HG03039 (cell line): ENCODE measurements around the gene CAP2.
"Not testable (repeated sequence)": the region's sequence is repeated elsewhere in the genome, so short reads cannot be mapped to it uniquely, and the experiment has no call there.

Source experiments
- ATAC-seq: cut with Tn5 transposase; IDR thresholded peaks from one replicate; pipeline ENCODE4 v1.9.1; 2021; ENCODE audit warnings: mild to moderate bottlenecking, moderate library complexity; ENCODE audit not compliant: unreplicated experiment

CAP2 gene

GRCh38 chr6:17432356-17432755 lies 39.0 kb downstream of the CAP2 start:
- ATAC-seq = no peak

GRCh38 chr6:17439243-17439993 lies 46.0 kb downstream of the CAP2 start:
- no peak for ATAC-seq

GRCh38 chr6:17440811-17441210 lies 47.4 kb downstream of the CAP2 start:
- ATAC-seq = not testable (repeated sequence)

DNA sequence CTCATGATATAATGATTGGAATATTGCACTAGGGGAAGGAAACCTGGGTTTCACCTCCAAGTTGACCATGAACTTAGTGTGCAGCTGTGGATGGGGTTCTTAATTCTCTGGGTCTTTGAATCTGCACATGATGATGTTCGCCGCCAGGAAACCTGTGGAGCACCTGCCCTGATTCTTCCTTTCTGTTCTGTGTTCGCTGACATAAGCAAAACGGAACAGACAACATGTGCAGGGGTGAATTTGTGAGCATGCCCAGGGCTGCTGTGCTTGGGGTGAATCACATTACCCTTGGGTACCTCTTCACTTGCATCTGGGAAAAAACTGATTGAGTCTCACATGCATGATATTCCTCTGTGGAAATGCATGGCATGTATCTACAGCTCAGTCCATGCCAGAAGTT lies 48.8 kb downstream of the CAP2 start:
- ATAC-seq = no peak

DNA sequence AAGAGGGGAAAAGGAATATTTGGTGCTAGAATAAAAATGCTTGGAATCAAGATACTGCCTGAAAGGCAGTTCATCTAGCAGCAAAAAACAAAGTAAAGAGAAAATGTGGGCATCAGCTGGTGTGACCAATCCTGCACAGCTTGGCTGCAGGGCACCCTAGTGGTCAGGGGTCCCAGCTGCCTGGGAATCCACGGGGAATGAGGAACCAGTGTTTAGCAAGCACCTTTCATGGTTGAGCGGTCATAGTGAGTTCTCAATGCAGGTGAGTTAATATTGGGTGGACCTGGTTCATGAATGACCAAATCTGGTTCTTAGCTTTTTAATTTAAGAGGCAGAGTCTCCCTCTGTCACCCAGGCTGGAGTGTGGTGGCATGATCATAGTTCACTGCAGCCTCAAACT lies 53.3 kb downstream of the CAP2 start:
- ATAC-seq = no peak

DNA sequence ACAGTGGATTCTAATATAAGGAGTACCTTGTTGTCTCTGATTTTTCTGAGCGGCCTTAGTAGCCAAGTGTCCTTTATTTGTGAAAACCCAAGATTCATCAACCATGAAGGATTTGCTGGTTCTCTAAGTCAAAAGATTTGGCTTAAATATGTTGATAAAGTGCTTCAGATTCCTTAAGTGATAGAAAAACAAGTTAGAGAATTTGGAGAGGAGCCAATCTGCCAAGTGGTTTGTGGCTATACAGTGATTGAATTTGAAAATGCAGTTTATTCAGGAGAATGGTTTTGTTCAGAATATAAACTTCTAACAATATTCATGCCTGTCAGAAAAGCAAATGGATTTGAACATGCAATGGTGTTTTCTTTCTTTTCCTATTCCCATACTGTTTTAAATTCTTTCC lies 54.8 kb downstream of the CAP2 start:
- ATAC-seq = no peak

GRCh38 chr6:17450397-17450796 lies 57.0 kb downstream of the CAP2 start:
- no peak for ATAC-seq

DNA sequence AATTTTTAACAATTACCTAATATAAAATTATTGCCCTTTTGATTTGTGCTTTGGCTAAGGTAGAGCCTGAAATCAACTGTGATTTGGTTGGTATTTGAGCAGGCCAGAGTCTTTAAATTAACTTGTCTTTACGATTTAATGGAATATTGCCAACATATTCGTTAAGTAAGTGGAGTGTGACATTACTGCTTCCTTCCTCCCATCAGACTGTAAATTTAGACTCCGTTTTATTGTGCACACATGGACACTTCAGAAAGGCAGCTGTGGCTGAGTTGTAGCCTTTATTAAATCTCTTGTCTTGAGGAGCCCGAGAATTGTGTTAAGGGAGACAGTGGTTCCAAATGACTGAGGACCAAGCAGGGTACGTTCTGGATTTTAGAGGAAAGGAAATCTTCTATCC lies 57.4 kb downstream of the CAP2 start:
- no peak for ATAC-seq

- ATAC-seq = no peak
These were observed 58.7 kb downstream of the CAP2 start for GRCh38 chr6:17452096-17452495.

- no peak for ATAC-seq
These were observed 61.1 kb downstream of the CAP2 start for GRCh38 chr6:17454316-17455005.

GRCh38 chr6:17455919-17456318 lies 62.5 kb downstream of the CAP2 start:
- ATAC-seq = no peak

- no peak for ATAC-seq
These were observed 63.3 kb downstream of the CAP2 start for GRCh38 chr6:17456711-17457110.

GRCh38 chr6:17457405-17457804 lies 64.0 kb downstream of the CAP2 start:
- no peak for ATAC-seq

GRCh38 chr6:17457956-17458355 lies 64.6 kb downstream of the CAP2 start:
- ATAC-seq = no peak

GRCh38 chr6:17458966-17459365 lies 65.6 kb downstream of the CAP2 start:
- ATAC-seq = no peak

DNA sequence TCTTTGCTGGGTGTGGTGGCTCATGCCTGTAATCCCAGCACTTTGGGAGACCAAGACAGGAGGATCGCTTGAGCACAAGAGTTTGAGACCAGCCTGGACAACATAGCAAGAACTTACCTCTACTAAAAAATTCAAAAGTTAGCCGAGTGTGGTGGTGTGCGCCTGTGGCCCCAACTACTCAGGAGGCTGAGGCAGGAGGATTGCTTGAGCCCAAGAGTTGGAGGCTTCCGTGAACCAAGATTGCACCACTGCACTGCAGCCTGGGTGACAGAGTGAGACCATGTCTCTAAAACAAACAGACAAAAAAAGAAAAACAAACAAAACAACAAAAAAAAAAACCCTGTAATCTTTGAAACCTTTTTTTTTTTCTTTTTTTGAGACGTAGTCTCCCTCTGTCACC lies 67.5 kb downstream of the CAP2 start:
- ATAC-seq = no peak

GRCh38 chr6:17466147-17466546 lies 72.8 kb downstream of the CAP2 start:
- ATAC-seq = no peak

GRCh38 chr6:17466707-17467106 lies 73.3 kb downstream of the CAP2 start:
- no peak for ATAC-seq

DNA sequence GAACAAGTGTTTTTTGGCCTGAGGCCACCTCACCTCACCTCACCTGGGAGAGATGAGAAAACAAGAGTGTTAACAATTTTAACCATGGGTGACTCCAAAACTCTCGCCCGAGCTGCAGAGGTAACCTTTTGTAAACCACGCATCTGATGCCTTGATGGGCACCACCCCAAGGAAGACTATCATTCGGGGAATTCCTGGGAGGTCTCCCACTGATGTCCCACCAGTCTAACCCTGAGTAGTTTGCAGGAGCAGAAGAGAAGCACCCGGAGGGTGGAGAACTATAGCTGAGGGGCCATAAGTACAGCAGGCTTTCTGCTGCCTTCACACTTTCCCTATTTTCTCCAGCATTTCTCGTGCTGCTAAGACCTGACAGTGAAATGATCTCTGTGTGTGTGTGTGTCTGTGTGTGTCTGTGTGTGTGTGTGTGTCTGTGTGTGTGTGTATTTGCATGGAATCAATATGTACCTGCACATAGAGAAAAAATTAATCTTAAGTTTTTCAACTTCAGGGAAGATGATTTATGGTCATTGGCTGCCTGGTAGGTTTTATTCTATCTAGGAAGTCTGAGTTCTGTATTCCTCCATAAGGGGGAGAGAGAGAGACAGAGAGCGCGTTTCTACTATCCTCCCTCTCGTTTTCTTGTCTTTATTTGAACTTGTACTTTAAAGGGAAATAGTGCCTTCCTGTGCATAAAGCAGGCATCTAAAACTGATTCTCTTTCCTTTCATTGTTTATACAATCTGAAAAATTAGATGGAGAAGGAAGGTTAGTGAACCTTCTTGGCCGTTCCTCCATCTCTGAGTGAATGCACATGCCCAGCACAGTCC lies 75.8 kb downstream of the CAP2 start:
- no peak for ATAC-seq

- no peak for ATAC-seq
These were observed 77.0 kb downstream of the CAP2 start for GRCh38 chr6:17470202-17470937.

DNA sequence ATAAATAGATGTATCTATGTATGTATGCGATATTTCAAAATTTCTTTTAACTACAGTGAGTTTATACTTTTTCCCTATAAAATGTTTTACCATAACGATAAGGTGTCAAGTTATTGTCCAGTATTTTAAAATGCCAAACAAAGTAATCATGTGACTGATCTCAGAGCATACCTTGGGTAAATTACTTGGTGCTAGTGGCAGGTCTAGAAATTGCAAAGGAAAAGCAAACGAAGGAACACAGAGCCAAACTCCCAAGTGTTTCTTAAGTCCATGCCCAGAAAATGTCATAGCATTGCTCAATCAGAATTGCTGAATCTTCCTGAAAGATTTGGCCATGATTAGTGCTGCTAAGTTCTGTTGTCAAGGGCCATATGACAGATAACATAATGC lies 77.5 kb downstream of the CAP2 start:
- no peak for ATAC-seq
